Cardiac fibroblast (primary cell): Measurements from ENCODE around the gene EBF4.

Source experiments
- DNase-seq, 2 donors: peaks; one replicate each; pipeline versions ENCODE4 v3.0.0 to v3.0.0-alpha.2; 2010; ENCODE audit warnings: low read depth in 2 of 2
- H3K4me3 ChIP-seq, 2 donors: replicated peaks in 1 of 2; 1 replicate in 1 of 2; 2 replicates in 1 of 2; pipeline ENCODE4 v1.5.1; 2011; ENCODE audit warnings: low read depth in 2 of 2, low read length in 2 of 2, mild to moderate bottlenecking in 2 of 2, moderate library complexity in 1 of 2
- TF ChIP-seq, protein P1 (sequence below): IDR thresholded peaks from one replicate; pipeline ENCODE4 v1.5.1; 2011; ENCODE audit warnings: low read depth, mild to moderate bottlenecking, low read length, inconsistent platforms

EBF4 gene

GRCh38 chr20:2692036-2692885 lies at the start of gene EBF4:
TSS of gene EBF4 (plus strand) at chr20:2692780. CDS start at chr20:2693646, 866 bp downstream.
- DNase-seq, result peak; percentile 8 to 34
- peak within 1 kb of the TSS; percentile 18 to 25 for H3K4me3 ChIP-seq
- TF ChIP-seq, protein P1, sequence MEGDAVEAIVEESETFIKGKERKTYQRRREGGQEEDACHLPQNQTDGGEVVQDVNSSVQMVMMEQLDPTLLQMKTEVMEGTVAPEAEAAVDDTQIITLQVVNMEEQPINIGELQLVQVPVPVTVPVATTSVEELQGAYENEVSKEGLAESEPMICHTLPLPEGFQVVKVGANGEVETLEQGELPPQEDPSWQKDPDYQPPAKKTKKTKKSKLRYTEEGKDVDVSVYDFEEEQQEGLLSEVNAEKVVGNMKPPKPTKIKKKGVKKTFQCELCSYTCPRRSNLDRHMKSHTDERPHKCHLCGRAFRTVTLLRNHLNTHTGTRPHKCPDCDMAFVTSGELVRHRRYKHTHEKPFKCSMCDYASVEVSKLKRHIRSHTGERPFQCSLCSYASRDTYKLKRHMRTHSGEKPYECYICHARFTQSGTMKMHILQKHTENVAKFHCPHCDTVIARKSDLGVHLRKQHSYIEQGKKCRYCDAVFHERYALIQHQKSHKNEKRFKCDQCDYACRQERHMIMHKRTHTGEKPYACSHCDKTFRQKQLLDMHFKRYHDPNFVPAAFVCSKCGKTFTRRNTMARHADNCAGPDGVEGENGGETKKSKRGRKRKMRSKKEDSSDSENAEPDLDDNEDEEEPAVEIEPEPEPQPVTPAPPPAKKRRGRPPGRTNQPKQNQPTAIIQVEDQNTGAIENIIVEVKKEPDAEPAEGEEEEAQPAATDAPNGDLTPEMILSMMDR, result no peak

DNA sequence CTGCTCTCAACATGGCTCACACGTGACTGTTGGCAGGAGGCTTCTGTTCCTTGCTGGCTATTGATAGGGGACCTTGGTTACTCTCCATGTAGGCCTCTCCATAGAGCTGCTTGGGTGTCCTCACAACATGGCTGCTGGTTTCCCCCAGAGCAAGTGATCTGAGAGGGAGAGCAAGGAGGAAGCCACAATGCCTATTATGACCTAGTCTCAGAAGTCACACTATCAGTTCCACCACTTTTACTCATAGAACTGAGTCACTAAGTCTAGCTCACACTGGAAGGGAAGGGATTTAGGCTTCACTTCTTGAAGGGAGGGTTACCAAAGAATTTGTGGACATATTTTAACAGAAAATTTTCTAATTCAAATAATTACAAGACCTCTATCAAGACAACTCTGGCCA lies 48.9 kb upstream of the EBF4 start:
- no peak for DNase-seq
- TF ChIP-seq, protein P1, result no peak
- H3K4me3 ChIP-seq, result no peak overlapping the region

DNA sequence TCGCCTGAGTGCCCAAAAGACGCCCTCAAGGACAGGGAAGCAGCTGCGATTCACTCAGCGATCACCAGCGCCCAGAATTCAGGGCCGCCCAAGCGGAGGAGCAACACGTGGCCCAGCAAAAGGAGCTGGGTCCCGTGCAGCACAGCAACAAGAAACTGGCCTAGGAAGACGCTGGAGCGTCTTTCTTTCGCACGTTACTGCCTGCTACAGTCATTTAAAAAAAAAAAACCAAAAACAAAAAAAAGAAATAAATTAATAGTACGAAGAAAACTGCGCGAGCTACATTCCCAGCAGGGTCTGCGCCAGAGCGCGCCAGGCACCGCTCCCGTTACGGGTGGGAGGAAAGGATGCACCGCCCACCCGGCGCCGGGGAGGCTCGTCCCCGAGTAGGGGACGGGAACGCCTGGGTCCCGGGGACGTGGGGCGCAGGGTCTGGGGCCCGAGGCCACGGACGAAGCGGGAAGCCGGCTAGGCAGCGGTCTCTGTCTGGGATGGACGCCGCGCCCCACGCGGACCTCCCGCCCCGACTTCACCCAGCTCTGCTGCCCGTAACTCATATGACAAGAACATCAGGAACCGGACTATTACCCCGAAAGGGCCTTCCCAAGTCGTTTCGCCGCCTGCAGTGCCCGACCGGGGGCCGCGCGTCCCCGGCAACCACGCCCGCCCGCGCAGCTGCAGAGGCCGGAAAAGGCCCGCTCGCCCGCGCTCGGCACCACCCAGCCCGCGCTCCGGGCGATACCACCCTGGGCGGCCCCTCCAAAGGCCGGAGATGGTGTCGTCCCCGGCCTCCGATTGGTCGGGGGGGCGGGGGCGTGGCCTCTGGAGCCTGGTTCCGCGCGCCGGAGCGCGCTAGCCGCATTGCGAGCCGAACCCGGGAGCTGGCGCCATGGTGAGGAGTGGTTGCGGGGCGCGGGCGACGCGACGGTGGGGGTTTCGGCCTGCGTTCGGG lies 40.5 kb upstream of the EBF4 start, which contains the start of gene NOP56:
Gene NOP56, plus strand, starts transcription at position 861 of the 952 bp plus-strand sequence. Its CDS starts 29 bp downstream, at position 890.
- DNase-seq, result peak; percentile 91 to 95
- TF ChIP-seq, protein P1, result no peak
- H3K4me3 ChIP-seq, result peak within 1 kb of the TSS; percentile 89 to 99

- TF ChIP-seq, protein P1, result no peak
- peak overlapping the region; percentile 89 to 99 for H3K4me3 ChIP-seq
- DNase-seq, result no peak
Measured at GRCh38 chr20:2652724-2653555, 39.6 kb upstream of the EBF4 start.

GRCh38 chr20:2653556-2654383 lies 38.8 kb upstream of the EBF4 start:
- TF ChIP-seq, protein P1, result no peak
- peak overlapping the region; percentile 89 to 99 for H3K4me3 ChIP-seq
- no peak for DNase-seq
